ENCODE data around the gene PLCB4. TPM values are rescaled to one million over a fixed set of nuclear protein-coding genes. Genes with fewer than 3 reads are reported as not detected.

The PLCB4 gene
- total RNA-seq, 1 experiment from 2014 or later: 14.9 TPM

DNA sequence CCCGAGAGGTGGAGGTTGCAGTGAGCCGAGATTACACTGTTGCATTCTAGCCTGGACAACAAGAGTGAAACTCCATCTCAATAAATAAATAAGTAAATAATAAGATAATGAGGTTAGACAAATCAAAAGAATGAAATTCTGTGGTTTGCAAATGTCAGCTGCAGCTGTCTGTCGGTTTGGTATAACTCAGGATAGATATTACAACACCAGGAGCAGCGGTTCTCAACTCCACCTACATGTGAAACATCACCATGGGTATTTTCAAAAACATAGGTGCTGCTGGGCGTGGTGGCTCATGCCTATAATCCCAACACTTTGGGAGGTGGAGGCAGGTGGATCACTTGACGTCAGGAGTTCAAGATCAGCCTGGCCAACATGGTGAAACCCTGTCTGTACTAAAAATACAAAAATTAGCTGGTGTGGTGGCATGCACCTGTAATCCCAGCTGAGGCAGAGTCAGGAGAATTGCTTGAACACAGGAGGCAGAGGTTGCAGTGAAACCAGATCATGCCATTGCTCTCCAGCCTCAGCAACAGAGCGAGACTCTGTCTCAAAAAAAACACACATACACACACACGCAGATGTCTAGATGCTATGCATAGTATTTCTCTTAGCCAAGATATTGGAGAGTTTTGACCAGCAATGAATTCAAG lies 319.4 kb downstream of the PLCB4 start:
- TF ChIP-seq, protein P1, sequence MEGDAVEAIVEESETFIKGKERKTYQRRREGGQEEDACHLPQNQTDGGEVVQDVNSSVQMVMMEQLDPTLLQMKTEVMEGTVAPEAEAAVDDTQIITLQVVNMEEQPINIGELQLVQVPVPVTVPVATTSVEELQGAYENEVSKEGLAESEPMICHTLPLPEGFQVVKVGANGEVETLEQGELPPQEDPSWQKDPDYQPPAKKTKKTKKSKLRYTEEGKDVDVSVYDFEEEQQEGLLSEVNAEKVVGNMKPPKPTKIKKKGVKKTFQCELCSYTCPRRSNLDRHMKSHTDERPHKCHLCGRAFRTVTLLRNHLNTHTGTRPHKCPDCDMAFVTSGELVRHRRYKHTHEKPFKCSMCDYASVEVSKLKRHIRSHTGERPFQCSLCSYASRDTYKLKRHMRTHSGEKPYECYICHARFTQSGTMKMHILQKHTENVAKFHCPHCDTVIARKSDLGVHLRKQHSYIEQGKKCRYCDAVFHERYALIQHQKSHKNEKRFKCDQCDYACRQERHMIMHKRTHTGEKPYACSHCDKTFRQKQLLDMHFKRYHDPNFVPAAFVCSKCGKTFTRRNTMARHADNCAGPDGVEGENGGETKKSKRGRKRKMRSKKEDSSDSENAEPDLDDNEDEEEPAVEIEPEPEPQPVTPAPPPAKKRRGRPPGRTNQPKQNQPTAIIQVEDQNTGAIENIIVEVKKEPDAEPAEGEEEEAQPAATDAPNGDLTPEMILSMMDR (conservative IDR thresholded peaks at IDR 0.05): no peak
- no peak for TF ChIP-seq EZH2 (IDR thresholded peaks at IDR 0.05; ENCODE audit: low read depth)
- Histone ChIP-seq H2AFZ (no peak overlapping the region), H3F3A (ENCODE audit: insufficient read depth, low read depth) (no peaks in the 10 kb centered on the region), H3K4me2 (no peak overlapping the region), H3K27ac (no peak overlapping the region), H3K9me3 (ENCODE audit: insufficient read depth, low read depth) (no peaks in the 10 kb centered on the region), H3K9me2 (ENCODE audit: insufficient read depth) (no peaks in the 10 kb centered on the region), H3K4me3 (no peak overlapping the region), H3K36me3 (ENCODE audit: low read depth) (no peaks in the 10 kb centered on the region), H3K27me3 (ENCODE audit: insufficient read depth, low read depth) (no peaks in the 10 kb centered on the region), H4K20me1 (ENCODE audit: insufficient read depth) (no peaks in the 10 kb centered on the region), H3K4me1 (replicated peaks; ENCODE audit: insufficient read depth) (no peaks in the 10 kb centered on the region), H3K79me2 (ENCODE audit: low read depth) (no peaks in the 10 kb centered on the region)
- DNase-seq: no peak
- CTCF ChIA-PET: no interaction called here
- POLR2A ChIA-PET (ENCODE audit: unreplicated experiment): no interaction called here
- no TSS peak for BruUV-seq (replicated peaks)
- intact Hi-C loops (cut with micrococcal nuclease; ENCODE audit: unreplicated experiment): no loop called here

DNA sequence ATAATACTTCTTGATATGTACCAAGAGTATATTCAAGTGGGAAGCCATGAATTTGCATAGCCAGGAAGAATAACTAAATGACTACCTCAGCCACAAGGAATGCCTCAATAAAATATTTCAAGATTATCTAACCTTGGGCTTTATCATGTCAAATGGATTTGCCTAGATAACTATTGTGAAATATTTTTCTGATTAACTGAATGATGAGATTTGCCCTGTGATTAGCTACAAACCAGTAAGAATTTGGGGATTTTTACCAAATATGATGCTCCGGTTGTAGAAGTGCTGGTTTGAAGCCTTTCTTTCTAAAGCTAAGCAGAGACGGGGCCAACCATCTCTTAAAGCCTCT lies 319.9 kb downstream of the PLCB4 start:
- H3K36me3 ChIP-seq (ENCODE audit: low read depth): no peaks in the 10 kb centered on the region
- H3K9me2 ChIP-seq (ENCODE audit: insufficient read depth): no peaks in the 10 kb centered on the region
- no peaks in the 10 kb centered on the region for H3K9me3 ChIP-seq (ENCODE audit: insufficient read depth, low read depth)
- no peak overlapping the region for H3K4me2 ChIP-seq
- H2AFZ ChIP-seq: no peak overlapping the region
- H3F3A ChIP-seq (ENCODE audit: insufficient read depth, low read depth): no peaks in the 10 kb centered on the region
- H3K4me1 ChIP-seq (replicated peaks; ENCODE audit: insufficient read depth): no peaks in the 10 kb centered on the region
- no peaks in the 10 kb centered on the region for H4K20me1 ChIP-seq (ENCODE audit: insufficient read depth)
- no peak for DNase-seq
- H3K27ac ChIP-seq: no peak overlapping the region
- no TSS peak for BruUV-seq (replicated peaks)
- TF ChIP-seq, protein P1 (conservative IDR thresholded peaks at IDR 0.05): no peak
- no peak for TF ChIP-seq EZH2 (IDR thresholded peaks at IDR 0.05; ENCODE audit: low read depth)
- H3K27me3 ChIP-seq (ENCODE audit: insufficient read depth, low read depth): no peaks in the 10 kb centered on the region
- no peak overlapping the region for H3K4me3 ChIP-seq
- ChIA-PET POLR2A (ENCODE audit: unreplicated experiment) (no interaction called here), CTCF (no interaction called here)
- no peaks in the 10 kb centered on the region for H3K79me2 ChIP-seq (ENCODE audit: low read depth)
- intact Hi-C loops (cut with micrococcal nuclease; ENCODE audit: unreplicated experiment): no loop called here

DNA sequence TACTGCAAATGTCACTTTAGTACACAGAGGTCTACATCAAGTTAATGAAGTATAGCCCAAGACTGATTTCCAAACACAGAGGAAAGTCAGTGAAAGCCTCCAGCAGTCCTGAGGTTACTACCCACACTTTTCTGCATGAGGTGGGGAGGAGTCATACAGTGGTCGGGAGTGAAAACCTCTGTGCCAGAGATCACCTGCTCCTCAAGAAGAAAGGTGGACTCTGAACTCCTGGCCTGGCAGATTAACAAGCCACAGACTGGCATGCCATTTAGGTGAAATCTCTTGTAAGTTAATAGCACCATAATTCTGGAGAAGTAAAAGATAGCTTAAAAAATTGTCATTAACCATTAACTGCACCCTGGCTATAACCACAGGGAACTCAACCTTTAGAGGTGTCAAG lies 320.5 kb downstream of the PLCB4 start:
- ChIA-PET CTCF (interaction anchor here (0.7 kb wide), 1 partner anchor 842 kb away, joined by 5 read pairs; no protein-coding TSS in a partner anchor), POLR2A (ENCODE audit: unreplicated experiment) (interaction anchor here (0.6 kb wide), 1 partner anchor 18 kb away, joined by 5 read pairs; no protein-coding TSS in a partner anchor)
- H3K79me2 ChIP-seq (ENCODE audit: low read depth): no peaks in the 10 kb centered on the region
- H4K20me1 ChIP-seq (ENCODE audit: insufficient read depth): no peaks in the 10 kb centered on the region
- H3K27ac ChIP-seq: no peak overlapping the region
- no peaks in the 10 kb centered on the region for H3K9me2 ChIP-seq (ENCODE audit: insufficient read depth)
- no peak overlapping the region for H3K4me2 ChIP-seq
- H3F3A ChIP-seq (ENCODE audit: insufficient read depth, low read depth): no peaks in the 10 kb centered on the region
- no peaks in the 10 kb centered on the region for H3K36me3 ChIP-seq (ENCODE audit: low read depth)
- H3K27me3 ChIP-seq (ENCODE audit: insufficient read depth, low read depth): no peaks in the 10 kb centered on the region
- no peak overlapping the region for H2AFZ ChIP-seq
- no peaks in the 10 kb centered on the region for H3K4me1 ChIP-seq (replicated peaks; ENCODE audit: insufficient read depth)
- no peak overlapping the region for H3K4me3 ChIP-seq
- TF ChIP-seq, protein P1 (conservative IDR thresholded peaks at IDR 0.05): no peak
- TF ChIP-seq EZH2 (IDR thresholded peaks at IDR 0.05; ENCODE audit: low read depth): no peak
- intact Hi-C loops (cut with micrococcal nuclease; ENCODE audit: unreplicated experiment): no loop called here
- H3K9me3 ChIP-seq (ENCODE audit: insufficient read depth, low read depth): no peaks in the 10 kb centered on the region
- no peak for DNase-seq
- BruUV-seq (replicated peaks): no TSS peak

All from PC-9 (cell line).